ENCODE results near the gene NRG4.

Gene NRG4

GRCh38 chr15:76006136-76006778 is 6.0 kb downstream of the NRG4 start:
- H3K79me2 ChIP-seq (ENCODE audit: control insufficient read depth, insufficient read depth, low read length), result no peaks in the 10 kb centered on the region
- DNase-seq, result peak; percentile 55
- H3K4me3 ChIP-seq (ENCODE audit: low read length), result no peak overlapping the region
- no peaks in the 10 kb centered on the region for H3K27me3 ChIP-seq (ENCODE audit: insufficient read depth, low read length, poor library complexity)
- no CpG with 5 or more reads among the region's 2 CpGs for WGBS (ENCODE audit: extremely low coverage, insufficient coverage, low lambda C conversion rate)
- H3K4me1 ChIP-seq (ENCODE audit: control insufficient read depth, low read depth, low read length), result no peaks in the 10 kb centered on the region
- no peak overlapping the region for H3K23ac ChIP-seq (ENCODE audit: low read length)
- no peak overlapping the region for H3K4ac ChIP-seq (ENCODE audit: low read depth, low read length)
- no peaks in the 10 kb centered on the region for H3K36me3 ChIP-seq (ENCODE audit: control insufficient read depth, insufficient read depth, low read length)
- no peak overlapping the region for H3K9ac ChIP-seq (ENCODE audit: low read length)
- no peak overlapping the region for H3K4me2 ChIP-seq (ENCODE audit: low read length)
- H3K79me1 ChIP-seq (ENCODE audit: low read length), result no peaks in the 10 kb centered on the region
- no peak overlapping the region for H3K27ac ChIP-seq (ENCODE audit: low read depth, low read length)
- no peak overlapping the region for H3K56ac ChIP-seq (ENCODE audit: low read length)
- no peak overlapping the region for H2BK15ac ChIP-seq (replicated peaks; ENCODE audit: low read depth)
- H4K5ac ChIP-seq (ENCODE audit: low read length), result no peak overlapping the region
- no peak overlapping the region for H2AK5ac ChIP-seq (ENCODE audit: low read length)
- no peak overlapping the region for H2BK5ac ChIP-seq (ENCODE audit: low read length)
- H2BK120ac ChIP-seq (ENCODE audit: low read depth, low read length), result no peak overlapping the region
- H3K18ac ChIP-seq (ENCODE audit: low read length), result no peak overlapping the region
- no peak overlapping the region for H4K8ac ChIP-seq (ENCODE audit: low read depth, low read length)

- Histone ChIP-seq H4K5ac (ENCODE audit: low read length) (no peak overlapping the region), H3K36me3 (ENCODE audit: control insufficient read depth, insufficient read depth, low read length) (no peaks in the 10 kb centered on the region), H2BK5ac (ENCODE audit: low read length) (no peak overlapping the region), H3K4me2 (ENCODE audit: low read length) (no peak overlapping the region), H3K23ac (ENCODE audit: low read length) (no peak overlapping the region), H3K4ac (ENCODE audit: low read depth, low read length) (no peak overlapping the region), H3K4me1 (ENCODE audit: control insufficient read depth, low read depth, low read length) (no peaks in the 10 kb centered on the region), H3K27ac (ENCODE audit: low read depth, low read length) (no peak overlapping the region), H3K27me3 (ENCODE audit: insufficient read depth, low read length, poor library complexity) (no peaks in the 10 kb centered on the region), H2BK120ac (ENCODE audit: low read depth, low read length) (no peak overlapping the region), H2AK5ac (ENCODE audit: low read length) (no peak overlapping the region), H3K79me2 (ENCODE audit: control insufficient read depth, insufficient read depth, low read length) (no peaks in the 10 kb centered on the region), H3K56ac (ENCODE audit: low read length) (no peak overlapping the region), H2BK15ac (replicated peaks; ENCODE audit: low read depth) (no peak overlapping the region), H3K4me3 (ENCODE audit: low read length) (no peak overlapping the region), H3K18ac (ENCODE audit: low read length) (no peak overlapping the region), H3K79me1 (ENCODE audit: low read length) (no peaks in the 10 kb centered on the region), H3K9ac (ENCODE audit: low read length) (no peak overlapping the region), H4K8ac (ENCODE audit: low read depth, low read length) (no peak overlapping the region)
- DNase-seq, result peak; percentile 50
Observed at GRCh38 chr15:76003364-76003763, 8.9 kb downstream of the NRG4 start.

- no CpG with 5 or more reads among the region's 1 CpG for WGBS (ENCODE audit: extremely low coverage, insufficient coverage, low lambda C conversion rate)
- no peak overlapping the region for H2BK15ac ChIP-seq (replicated peaks; ENCODE audit: low read depth)
- no peak overlapping the region for H2AK5ac ChIP-seq (ENCODE audit: low read length)
- H3K4me3 ChIP-seq (ENCODE audit: low read length), result no peak overlapping the region
- H2BK120ac ChIP-seq (ENCODE audit: low read depth, low read length), result no peak overlapping the region
- H3K4me1 ChIP-seq (ENCODE audit: control insufficient read depth, low read depth, low read length), result no peaks in the 10 kb centered on the region
- H3K79me1 ChIP-seq (ENCODE audit: low read length), result no peaks in the 10 kb centered on the region
- no peak overlapping the region for H3K27ac ChIP-seq (ENCODE audit: low read depth, low read length)
- H2BK5ac ChIP-seq (ENCODE audit: low read length), result no peak overlapping the region
- no peak overlapping the region for H3K56ac ChIP-seq (ENCODE audit: low read length)
- H3K4me2 ChIP-seq (ENCODE audit: low read length), result no peak overlapping the region
- H3K79me2 ChIP-seq (ENCODE audit: control insufficient read depth, insufficient read depth, low read length), result no peaks in the 10 kb centered on the region
- no peak overlapping the region for H3K4ac ChIP-seq (ENCODE audit: low read depth, low read length)
- H3K9ac ChIP-seq (ENCODE audit: low read length), result no peak overlapping the region
- no peak overlapping the region for H4K8ac ChIP-seq (ENCODE audit: low read depth, low read length)
- H3K18ac ChIP-seq (ENCODE audit: low read length), result no peak overlapping the region
- no peak for DNase-seq
- no peaks in the 10 kb centered on the region for H3K36me3 ChIP-seq (ENCODE audit: control insufficient read depth, insufficient read depth, low read length)
- H3K27me3 ChIP-seq (ENCODE audit: insufficient read depth, low read length, poor library complexity), result no peaks in the 10 kb centered on the region
- no peak overlapping the region for H4K5ac ChIP-seq (ENCODE audit: low read length)
- H3K23ac ChIP-seq (ENCODE audit: low read length), result no peak overlapping the region
Observed at GRCh38 chr15:75995611-75996010, 16.6 kb downstream of the NRG4 start.

GRCh38 chr15:75994220-75994619 is 18.0 kb downstream of the NRG4 start:
- Histone ChIP-seq H3K4me2 (ENCODE audit: low read length) (no peak overlapping the region), H4K5ac (ENCODE audit: low read length) (no peak overlapping the region), H2BK120ac (ENCODE audit: low read depth, low read length) (no peak overlapping the region), H3K79me1 (ENCODE audit: low read length) (no peaks in the 10 kb centered on the region), H2AK5ac (ENCODE audit: low read length) (no peak overlapping the region), H3K27me3 (ENCODE audit: insufficient read depth, low read length, poor library complexity) (no peaks in the 10 kb centered on the region), H2BK5ac (ENCODE audit: low read length) (no peak overlapping the region), H3K56ac (ENCODE audit: low read length) (no peak overlapping the region), H3K36me3 (ENCODE audit: control insufficient read depth, insufficient read depth, low read length) (no peaks in the 10 kb centered on the region), H3K4ac (ENCODE audit: low read depth, low read length) (no peak overlapping the region), H3K79me2 (ENCODE audit: control insufficient read depth, insufficient read depth, low read length) (no peaks in the 10 kb centered on the region), H3K4me3 (ENCODE audit: low read length) (no peak overlapping the region), H4K8ac (ENCODE audit: low read depth, low read length) (no peak overlapping the region), H3K4me1 (ENCODE audit: control insufficient read depth, low read depth, low read length) (no peaks in the 10 kb centered on the region), H2BK15ac (replicated peaks; ENCODE audit: low read depth) (no peak overlapping the region), H3K23ac (ENCODE audit: low read length) (no peak overlapping the region), H3K18ac (ENCODE audit: low read length) (no peak overlapping the region), H3K9ac (ENCODE audit: low read length) (no peak overlapping the region), H3K27ac (ENCODE audit: low read depth, low read length) (no peak overlapping the region)
- DNase-seq, result peak; percentile 46
- no CpG with 5 or more reads among the region's 1 CpG for WGBS (ENCODE audit: extremely low coverage, insufficient coverage, low lambda C conversion rate)

GRCh38 chr15:75992897-75993296 is 19.3 kb downstream of the NRG4 start:
- H2BK5ac ChIP-seq (ENCODE audit: low read length), result no peak overlapping the region
- no peaks in the 10 kb centered on the region for H3K79me1 ChIP-seq (ENCODE audit: low read length)
- H2BK15ac ChIP-seq (replicated peaks; ENCODE audit: low read depth), result no peak overlapping the region
- no peak overlapping the region for H3K4me2 ChIP-seq (ENCODE audit: low read length)
- no peak overlapping the region for H3K4ac ChIP-seq (ENCODE audit: low read depth, low read length)
- DNase-seq, result no peak
- no peak overlapping the region for H3K23ac ChIP-seq (ENCODE audit: low read length)
- H3K9ac ChIP-seq (ENCODE audit: low read length), result no peak overlapping the region
- no peaks in the 10 kb centered on the region for H3K79me2 ChIP-seq (ENCODE audit: control insufficient read depth, insufficient read depth, low read length)
- H3K36me3 ChIP-seq (ENCODE audit: control insufficient read depth, insufficient read depth, low read length), result no peaks in the 10 kb centered on the region
- no peak overlapping the region for H2AK5ac ChIP-seq (ENCODE audit: low read length)
- H4K8ac ChIP-seq (ENCODE audit: low read depth, low read length), result no peak overlapping the region
- no peak overlapping the region for H3K18ac ChIP-seq (ENCODE audit: low read length)
- no peak overlapping the region for H3K4me3 ChIP-seq (ENCODE audit: low read length)
- no peaks in the 10 kb centered on the region for H3K27me3 ChIP-seq (ENCODE audit: insufficient read depth, low read length, poor library complexity)
- H3K56ac ChIP-seq (ENCODE audit: low read length), result no peak overlapping the region
- H3K4me1 ChIP-seq (ENCODE audit: control insufficient read depth, low read depth, low read length), result no peaks in the 10 kb centered on the region
- H4K5ac ChIP-seq (ENCODE audit: low read length), result no peak overlapping the region
- no peak overlapping the region for H2BK120ac ChIP-seq (ENCODE audit: low read depth, low read length)
- no peak overlapping the region for H3K27ac ChIP-seq (ENCODE audit: low read depth, low read length)

GRCh38 chr15:75989875-75990274 is 22.3 kb downstream of the NRG4 start:
- no peak overlapping the region for H2BK5ac ChIP-seq (ENCODE audit: low read length)
- no peaks in the 10 kb centered on the region for H3K36me3 ChIP-seq (ENCODE audit: control insufficient read depth, insufficient read depth, low read length)
- no peaks in the 10 kb centered on the region for H3K79me1 ChIP-seq (ENCODE audit: low read length)
- H3K56ac ChIP-seq (ENCODE audit: low read length), result no peak overlapping the region
- DNase-seq, result no peak
- H3K18ac ChIP-seq (ENCODE audit: low read length), result no peak overlapping the region
- no peak overlapping the region for H3K4me2 ChIP-seq (ENCODE audit: low read length)
- WGBS (ENCODE audit: extremely low coverage, insufficient coverage, low lambda C conversion rate), result no CpG with 5 or more reads among the region's 7 CpGs
- H3K79me2 ChIP-seq (ENCODE audit: control insufficient read depth, insufficient read depth, low read length), result no peaks in the 10 kb centered on the region
- H4K5ac ChIP-seq (ENCODE audit: low read length), result no peak overlapping the region
- H3K4ac ChIP-seq (ENCODE audit: low read depth, low read length), result no peak overlapping the region
- no peaks in the 10 kb centered on the region for H3K27me3 ChIP-seq (ENCODE audit: insufficient read depth, low read length, poor library complexity)
- no peak overlapping the region for H3K27ac ChIP-seq (ENCODE audit: low read depth, low read length)
- no peak overlapping the region for H3K4me3 ChIP-seq (ENCODE audit: low read length)
- no peaks in the 10 kb centered on the region for H3K4me1 ChIP-seq (ENCODE audit: control insufficient read depth, low read depth, low read length)
- no peak overlapping the region for H3K9ac ChIP-seq (ENCODE audit: low read length)
- no peak overlapping the region for H2AK5ac ChIP-seq (ENCODE audit: low read length)
- no peak overlapping the region for H3K23ac ChIP-seq (ENCODE audit: low read length)
- no peak overlapping the region for H2BK15ac ChIP-seq (replicated peaks; ENCODE audit: low read depth)
- no peak overlapping the region for H2BK120ac ChIP-seq (ENCODE audit: low read depth, low read length)
- H4K8ac ChIP-seq (ENCODE audit: low read depth, low read length), result no peak overlapping the region

Measured in mesendoderm (in vitro differentiated cells).